Measurements from ENCODE around the gene PTPN4.
A peak's percentile ranks its signal among the peaks of the same experiment; 100 is the strongest.

PTPN4 gene

DNA sequence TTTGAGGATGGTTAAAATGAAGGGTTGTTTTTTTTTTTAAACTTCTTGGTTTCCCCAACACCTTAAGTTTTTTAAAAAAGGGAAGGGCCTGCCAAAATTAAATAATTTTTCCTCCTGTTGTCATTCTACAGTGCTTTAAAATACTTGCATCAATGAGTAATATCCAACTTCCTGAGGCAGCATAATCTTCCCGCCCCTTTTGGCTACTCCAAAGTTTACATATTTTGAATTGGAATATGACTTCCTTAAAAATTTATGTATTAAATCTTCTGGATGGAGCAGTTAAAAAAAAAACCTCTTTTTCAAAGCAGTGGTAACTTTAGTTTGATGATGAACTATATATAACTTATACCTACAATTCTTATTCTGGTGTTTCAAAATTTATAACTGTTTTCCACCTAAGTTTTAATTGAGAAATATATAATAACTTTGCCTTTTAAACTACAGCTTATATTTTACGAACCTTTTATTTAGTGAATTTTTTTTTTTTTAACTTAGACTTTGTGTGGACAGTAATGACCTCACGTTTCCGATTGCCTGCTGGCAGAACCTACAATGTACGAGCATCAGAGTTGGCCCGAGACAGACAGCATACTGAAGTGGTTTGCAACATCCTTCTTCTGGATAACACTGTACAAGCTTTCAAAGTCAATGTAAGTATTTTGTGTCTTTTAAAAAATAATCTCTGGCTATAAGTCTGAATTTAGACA lies 49.8 kb downstream of the PTPN4 start:
- DNase-seq (ENCODE audit: low read depth): peak; percentile 80

DNA sequence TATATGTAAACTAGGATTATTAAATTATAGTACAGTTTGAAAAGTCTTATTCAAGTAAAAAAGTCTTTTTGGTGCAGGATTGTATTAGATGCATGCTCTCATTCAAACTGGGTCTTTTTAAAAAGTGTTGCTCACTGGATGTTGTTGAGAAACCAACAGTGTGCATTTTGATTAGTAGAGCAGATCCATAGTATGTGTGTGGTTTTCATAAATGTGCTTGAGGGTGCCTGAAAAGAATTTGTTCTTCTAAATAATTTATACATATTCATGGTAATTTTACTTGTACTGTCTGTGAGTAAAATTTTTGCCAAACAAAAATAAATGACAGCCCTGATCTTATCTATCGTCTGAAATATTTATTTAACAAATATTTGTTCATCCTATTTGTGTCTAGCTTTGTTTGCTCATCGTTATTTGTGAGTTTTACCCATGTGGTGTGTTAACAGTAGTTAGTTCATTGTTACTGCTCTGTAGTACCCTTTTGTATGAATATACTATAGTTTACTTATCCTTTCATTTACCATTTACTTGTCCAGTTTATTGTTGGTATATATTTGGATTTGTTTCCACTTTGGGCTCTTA lies 50.4 kb downstream of the PTPN4 start:
- DNase-seq (ENCODE audit: low read depth): no peak

GRCh38 chr2:119814216-119814615 lies 54.5 kb downstream of the PTPN4 start:
- no peak for DNase-seq (ENCODE audit: low read depth)

GRCh38 chr2:119818792-119819191 lies 59.1 kb downstream of the PTPN4 start:
- no peak for DNase-seq (ENCODE audit: low read depth)

DNA sequence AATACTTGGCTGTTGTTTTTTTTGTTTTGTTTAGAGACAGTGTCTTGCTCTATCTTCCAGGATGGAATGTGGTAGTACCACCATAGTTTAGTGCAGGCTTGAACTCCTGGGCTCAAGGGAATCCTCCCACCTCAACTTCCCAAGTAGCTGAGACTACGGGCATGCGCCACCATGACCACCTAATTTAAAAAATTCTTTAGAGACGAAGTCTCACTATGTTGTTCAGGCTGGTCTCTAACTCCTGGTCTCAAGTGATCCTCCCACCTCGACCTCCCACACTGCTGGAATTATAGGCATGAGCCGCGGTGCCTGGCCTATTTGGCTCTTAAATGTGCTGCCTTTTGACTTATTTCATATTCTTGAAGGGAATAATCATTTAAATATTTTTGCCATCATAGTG lies 60.1 kb downstream of the PTPN4 start:
- no peak for DNase-seq (ENCODE audit: low read depth)

GRCh38 chr2:119820275-119820674 lies 60.6 kb downstream of the PTPN4 start:
- DNase-seq (ENCODE audit: low read depth): peak; percentile 85

- peak; percentile 55 for DNase-seq (ENCODE audit: low read depth)
These were observed 61.5 kb downstream of the PTPN4 start for GRCh38 chr2:119821266-119821665.

GRCh38 chr2:119823734-119824334 lies 64.1 kb downstream of the PTPN4 start:
- peak; percentile 68 for DNase-seq (ENCODE audit: low read depth)

DNA sequence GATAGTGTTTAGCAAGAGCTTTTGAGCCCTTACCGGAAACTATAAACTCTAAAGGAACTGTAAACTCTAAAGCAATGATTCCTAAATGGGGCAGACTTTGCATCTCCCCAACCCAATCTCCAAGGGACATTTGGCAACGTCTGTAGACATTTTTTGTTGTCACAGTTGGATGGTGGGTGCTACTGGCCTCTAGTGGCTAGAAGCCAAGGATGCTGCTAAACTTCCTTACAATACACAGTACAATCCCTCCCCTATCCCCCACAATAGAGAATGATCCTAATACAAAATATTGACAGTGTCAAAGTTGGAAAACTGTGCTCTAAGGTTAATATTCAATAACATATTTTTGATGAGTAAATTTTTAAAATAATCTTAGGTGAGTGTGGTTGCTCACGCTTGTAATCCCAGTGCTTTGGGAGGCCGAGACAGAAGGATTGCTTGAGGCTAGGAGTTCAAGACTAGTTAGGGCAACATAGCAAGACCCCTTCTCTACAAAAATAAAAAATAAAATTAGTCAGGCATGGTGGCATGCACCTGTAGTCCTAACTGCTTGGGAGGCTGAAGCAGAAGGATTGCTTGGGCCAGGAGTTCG lies 66.7 kb downstream of the PTPN4 start:
- peak; percentile 66 for DNase-seq (ENCODE audit: low read depth)

GRCh38 chr2:119827866-119828507 lies 68.3 kb downstream of the PTPN4 start:
- DNase-seq (ENCODE audit: low read depth): peak; percentile 58

DNA sequence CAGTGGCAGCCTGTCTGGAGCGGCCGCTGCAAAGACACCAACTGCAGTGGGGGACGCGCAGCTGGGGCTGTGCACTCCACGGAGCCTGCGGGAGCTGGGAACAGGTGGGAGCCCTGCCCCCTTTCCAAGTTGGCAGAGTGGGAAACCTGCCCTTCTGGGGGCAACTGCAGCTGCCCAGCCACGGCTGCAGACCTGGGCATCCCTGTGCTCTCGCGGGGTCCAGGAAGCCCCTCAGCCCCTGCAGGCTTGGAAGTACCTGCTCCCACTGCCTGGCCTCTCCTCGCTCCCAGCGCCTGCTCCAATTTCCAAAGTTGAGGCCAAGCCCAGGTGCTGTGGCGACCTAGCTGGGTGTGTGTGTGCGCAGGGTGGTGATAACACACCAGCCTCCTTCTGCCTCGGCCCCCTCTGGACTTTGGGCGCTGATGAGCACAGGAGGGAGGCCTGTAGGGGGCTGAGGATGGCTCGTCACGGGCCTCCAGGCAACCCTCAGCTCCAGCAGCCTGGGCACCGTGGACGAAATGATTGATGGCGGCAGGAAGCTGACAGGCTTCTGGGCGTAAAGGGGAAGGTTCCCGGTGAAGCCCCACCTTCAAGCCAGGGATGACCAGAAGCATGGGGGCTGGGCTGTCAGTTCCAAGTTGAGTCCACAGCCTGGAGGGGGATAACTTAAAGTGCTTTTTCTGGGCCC lies 76.9 kb downstream of the PTPN4 start:
- DNase-seq (ENCODE audit: low read depth): no peak

GRCh38 chr2:119837350-119837749 lies 77.6 kb downstream of the PTPN4 start:
- no peak for DNase-seq (ENCODE audit: low read depth)

DNA sequence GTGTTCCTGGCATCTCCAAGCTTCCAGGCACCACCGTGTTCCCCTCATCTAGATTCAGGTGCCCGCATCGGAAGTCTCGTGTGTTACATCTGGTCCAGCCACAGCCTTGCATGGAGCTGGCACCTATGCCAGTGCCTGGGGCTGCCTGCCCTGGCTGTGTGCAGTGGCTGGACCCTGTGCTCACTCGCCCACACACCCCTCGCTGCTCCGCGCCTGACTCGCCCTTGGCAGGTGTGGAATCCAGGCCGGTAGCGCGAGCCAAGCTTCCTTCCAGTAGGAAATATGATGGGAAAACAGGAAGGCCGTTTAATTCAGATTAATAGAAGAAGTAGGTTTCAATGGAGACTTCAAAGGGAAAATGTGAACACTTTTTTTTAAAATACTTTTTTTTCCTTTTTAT lies 78.0 kb downstream of the PTPN4 start:
- no peak for DNase-seq (ENCODE audit: low read depth)

GRCh38 chr2:119838179-119838578 lies 78.5 kb downstream of the PTPN4 start:
- no peak for DNase-seq (ENCODE audit: low read depth)

DNA sequence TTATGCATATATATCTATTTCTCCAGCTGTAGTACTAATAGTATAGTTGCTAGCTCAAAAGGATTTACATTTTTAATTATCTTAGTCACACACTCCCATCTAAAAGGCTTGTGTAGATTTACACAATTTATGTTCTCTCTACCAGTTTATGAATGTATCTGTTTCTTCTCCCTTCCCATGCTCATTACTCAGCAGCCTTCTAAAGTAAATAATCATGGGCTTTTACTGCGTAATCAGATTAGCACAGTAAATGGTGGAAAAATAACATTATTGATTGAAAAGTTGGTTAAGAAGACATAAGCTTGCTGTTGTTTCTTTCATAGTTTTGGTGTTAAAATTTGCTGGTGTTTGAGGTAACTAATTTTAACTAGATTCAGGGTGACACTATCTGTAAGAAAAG lies 81.8 kb downstream of the PTPN4 start:
- DNase-seq (ENCODE audit: low read depth): no peak

DNA sequence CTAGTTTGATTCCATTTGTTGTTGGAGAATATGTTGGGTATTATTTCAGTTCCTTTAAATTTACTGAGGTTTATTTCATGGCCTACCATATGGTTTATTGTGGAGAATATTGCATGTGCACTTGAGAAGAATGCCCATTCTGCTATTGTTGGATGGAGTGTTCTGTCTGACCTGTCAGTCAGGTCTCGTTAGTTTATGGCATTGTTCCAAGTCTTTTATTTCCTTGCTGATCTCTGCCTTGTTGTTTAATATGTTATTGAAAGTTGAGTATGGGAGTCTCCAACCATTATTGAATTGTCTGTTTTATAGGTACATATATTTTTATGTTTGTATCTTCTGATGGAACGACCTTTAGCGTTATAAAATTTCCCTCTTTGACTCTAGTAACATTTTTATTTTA lies 86.3 kb downstream of the PTPN4 start:
- DNase-seq (ENCODE audit: low read depth): no peak

DNA sequence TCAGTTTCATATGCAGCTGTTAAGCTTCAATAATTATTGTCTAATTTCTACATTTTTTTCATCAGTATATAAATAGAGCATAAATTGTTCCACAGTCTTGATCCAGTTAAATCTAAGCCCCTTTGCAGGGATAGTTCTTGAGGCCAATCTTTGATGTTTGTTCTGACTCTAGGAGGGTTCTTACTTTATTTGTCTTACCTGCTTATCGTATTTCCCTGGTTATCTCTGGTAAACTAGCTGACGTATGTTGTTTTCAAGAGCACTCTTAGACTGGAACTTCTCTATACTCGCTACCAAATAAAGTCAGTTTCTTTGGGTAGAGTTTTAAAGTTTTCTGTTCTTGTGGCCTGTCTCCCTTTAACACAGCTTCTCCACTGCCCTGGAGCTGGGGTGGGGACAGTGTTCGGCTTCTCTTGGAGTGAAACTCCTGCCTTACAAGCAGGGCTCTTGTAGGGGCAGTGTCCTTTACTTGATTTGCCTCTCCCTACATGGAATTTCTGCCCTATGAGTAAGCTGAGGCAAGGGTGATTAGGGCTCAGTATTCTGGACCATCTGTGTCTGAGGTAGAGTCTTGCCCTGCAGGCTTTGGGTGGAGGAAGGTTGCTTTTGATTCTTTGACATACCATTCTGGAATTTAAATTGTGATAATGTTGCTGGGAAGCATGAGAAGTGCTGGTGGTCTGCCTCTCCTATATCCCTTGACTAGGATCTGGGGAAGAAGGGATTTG lies 90.3 kb downstream of the PTPN4 start:
- peak; percentile 37 for DNase-seq (ENCODE audit: low read depth)

DNA sequence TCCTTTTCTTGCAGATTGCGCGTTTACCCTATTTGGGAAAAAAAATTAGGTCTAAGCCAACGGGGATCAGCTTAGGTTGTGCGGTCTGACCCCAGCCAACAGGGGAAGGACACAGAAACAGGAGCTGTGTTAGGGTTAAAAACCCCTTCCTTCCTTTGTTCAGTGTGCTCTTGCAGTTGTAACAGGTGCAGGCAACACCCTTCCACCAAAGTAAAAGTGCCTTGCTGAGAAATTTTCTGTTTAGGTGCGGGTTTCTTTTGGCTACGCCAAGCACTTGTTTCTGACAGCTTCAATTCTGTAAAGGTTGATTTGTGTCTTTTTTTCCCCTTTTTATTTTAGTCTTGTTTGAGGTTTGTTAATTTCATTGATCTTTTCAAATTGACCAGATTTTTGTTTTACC lies 92.5 kb downstream of the PTPN4 start:
- DNase-seq (ENCODE audit: low read depth): no peak

- no peak for DNase-seq (ENCODE audit: low read depth)
These were observed 94.2 kb downstream of the PTPN4 start for GRCh38 chr2:119853777-119854399.

- DNase-seq (ENCODE audit: low read depth): no peak
These were observed 96.8 kb downstream of the PTPN4 start for GRCh38 chr2:119856469-119856901.

DNA sequence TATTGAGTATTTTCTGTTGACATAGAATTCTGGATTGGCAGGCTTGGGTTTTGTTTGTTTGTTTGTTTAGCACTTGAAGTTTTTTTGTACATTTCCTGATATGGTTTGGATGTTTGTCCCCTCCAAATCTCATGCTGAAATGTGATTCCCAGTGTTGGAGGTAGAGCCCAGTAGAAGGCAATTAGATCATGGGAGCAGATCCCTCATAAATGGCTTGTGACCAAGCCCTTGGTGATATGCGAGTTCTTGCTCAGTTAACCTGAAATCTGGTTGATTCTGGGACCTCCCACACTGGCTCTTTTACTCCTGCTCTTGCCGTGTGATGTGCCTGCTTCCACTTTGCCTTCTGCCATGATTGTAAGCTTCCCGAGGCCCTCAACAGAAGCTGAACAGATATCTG lies 98.0 kb downstream of the PTPN4 start:
- DNase-seq (ENCODE audit: low read depth): no peak

Measured in ELR (cell line).